ENCODE measurements around the gene NPM1.
A peak's percentile ranks its signal among the peaks of the same experiment; 100 is the strongest.

Gene NPM1

GRCh38 chr5:171429543-171429910, 41.9 kb downstream of the NPM1 start:
- DNase-seq, result no peak

- DNase-seq, result no peak
Observed at GRCh38 chr5:171431251-171431777, 43.7 kb downstream of the NPM1 start.

- DNase-seq, result no peak
Observed at GRCh38 chr5:171432076-171432475, 44.4 kb downstream of the NPM1 start.

GRCh38 chr5:171432583-171433351, 45.1 kb downstream of the NPM1 start:
- DNase-seq, result no peak

GRCh38 chr5:171433352-171433698, 45.7 kb downstream of the NPM1 start:
- no peak for DNase-seq

GRCh38 chr5:171433982-171434676, 46.5 kb downstream of the NPM1 start:
- DNase-seq, result no peak

GRCh38 chr5:171434874-171435273, 47.2 kb downstream of the NPM1 start:
- DNase-seq, result no peak

- no peak for DNase-seq
Observed at GRCh38 chr5:171435908-171436307, 48.3 kb downstream of the NPM1 start.

- no peak for DNase-seq
Observed at GRCh38 chr5:171436804-171437285, 49.2 kb downstream of the NPM1 start.

GRCh38 chr5:171437286-171437821, 49.7 kb downstream of the NPM1 start:
- no peak for DNase-seq

- DNase-seq, result no peak
Observed at GRCh38 chr5:171438738-171439137, 51.1 kb downstream of the NPM1 start.

GRCh38 chr5:171441246-171441791, 53.7 kb downstream of the NPM1 start:
- DNase-seq, result peak; percentile 53

- no peak for DNase-seq
Observed at GRCh38 chr5:171442287-171443042, 54.8 kb downstream of the NPM1 start.

- no peak for DNase-seq
Observed at GRCh38 chr5:171444582-171444981, 56.9 kb downstream of the NPM1 start.

GRCh38 chr5:171445644-171446516, 58.2 kb downstream of the NPM1 start:
- no peak for DNase-seq

- no peak for DNase-seq
Observed at GRCh38 chr5:171447226-171447625, 59.6 kb downstream of the NPM1 start.

- no peak for DNase-seq
Observed at GRCh38 chr5:171449426-171449825, 61.8 kb downstream of the NPM1 start.

- DNase-seq, result peak; percentile 66
Observed at GRCh38 chr5:171450423-171451331, 63.0 kb downstream of the NPM1 start.

- no peak for DNase-seq
Observed at GRCh38 chr5:171451421-171451820, 63.8 kb downstream of the NPM1 start.

GRCh38 chr5:171453056-171453725, 65.5 kb downstream of the NPM1 start:
- no peak for DNase-seq
